ENCODE data around the gene ABHD12.

Gene ABHD12

DNA sequence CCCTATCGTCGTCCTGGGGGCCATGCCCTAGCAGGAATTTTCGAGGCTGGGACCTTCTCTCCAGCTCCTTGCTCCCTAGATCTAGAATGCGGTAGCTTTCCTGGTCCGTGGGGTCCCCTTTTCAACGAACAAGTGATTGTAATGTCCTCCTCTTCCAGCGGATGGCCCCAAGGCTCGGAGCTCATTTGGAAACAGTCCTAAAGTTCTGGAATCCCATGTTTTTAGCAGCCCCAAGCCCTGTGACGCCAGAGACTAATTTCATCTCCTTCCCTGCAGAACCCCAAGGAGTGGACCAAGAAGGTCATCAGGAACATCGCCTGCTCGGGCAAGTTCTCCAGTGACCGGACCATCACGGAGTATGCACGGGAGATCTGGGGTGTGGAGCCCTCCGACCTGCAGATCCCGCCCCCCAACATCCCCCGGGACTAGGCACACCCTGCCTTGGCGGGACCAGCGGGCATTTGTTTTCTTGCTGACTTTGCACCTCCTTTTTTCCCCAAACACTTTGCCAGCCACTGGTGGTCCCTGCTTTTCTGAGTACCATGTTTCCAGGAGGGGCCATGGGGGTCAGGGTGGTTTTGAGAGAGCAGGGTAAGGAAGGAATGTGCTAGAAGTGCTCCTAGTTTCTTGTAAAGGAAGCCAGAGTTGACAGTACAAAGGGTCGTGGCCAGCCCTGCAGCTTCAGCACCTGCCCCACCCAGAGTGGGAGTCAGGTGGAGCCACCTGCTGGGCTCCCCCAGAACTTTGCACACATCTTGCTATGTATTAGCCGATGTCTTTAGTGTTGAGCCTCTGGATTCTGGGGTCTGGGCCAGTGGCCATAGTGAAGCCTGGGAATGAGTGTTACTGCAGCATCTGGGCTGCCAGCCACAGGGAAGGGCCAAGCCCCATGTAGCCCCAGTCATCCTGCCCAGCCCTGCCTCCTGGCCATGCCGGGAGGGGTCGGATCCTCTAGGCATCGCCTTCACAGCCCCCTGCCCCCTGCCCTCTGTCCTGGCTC lies 94.2 kb downstream of the ABHD12 start:
- Histone ChIP-seq H3K23ac (ENCODE audit: low read length in 2 of 2) (no peak overlapping the region), H3K9me3 (ENCODE audit: control insufficient read depth, low read length) (no peaks in the 10 kb centered on the region), H2AK5ac (ENCODE audit: low read length, severe bottlenecking) (peak overlapping the region; percentile 23), H2BK15ac (ENCODE audit: low read depth, poor library complexity, severe bottlenecking) (no peak overlapping the region), H3K27me3 (ENCODE audit: control insufficient read depth in 1 of 2, insufficient read depth in 1 of 2, low read length in 2 of 2) (no peaks in the 10 kb centered on the region), H2BK12ac (ENCODE audit: low read length in 2 of 2) (peak overlapping the region in 1 of 2 experiments; percentile 19), H3K36me3 (ENCODE audit: control insufficient read depth in 1 of 2, insufficient read depth in 2 of 2, low read depth in 1 of 2, low read length in 2 of 2) (peaks cover 72 to 84% of the 10 kb centered on the region in 2 experiments), H2AFZ (ENCODE audit: low read depth, low read length) (no peak overlapping the region), H3K4me3 (ENCODE audit: insufficient read depth in 1 of 2, low read depth in 1 of 2, low read length in 2 of 2) (no peak overlapping the region), H4K91ac (ENCODE audit: low read length) (peak overlapping the region; percentile 77), H3K4ac (ENCODE audit: low read depth in 1 of 2, low read length in 2 of 2) (peak overlapping the region; percentile 7 to 19), H3K79me1 (replicated peaks; ENCODE audit: low read length, poor library complexity, severe bottlenecking) (peaks cover 15% of the 10 kb centered on the region), H3K14ac (ENCODE audit: low read length in 2 of 2) (no peak overlapping the region), H3K4me1 (ENCODE audit: control insufficient read depth, insufficient read depth, low read depth, low read length) (peaks cover 59% of the 10 kb centered on the region), H3K18ac (ENCODE audit: low read depth in 1 of 2, low read length in 2 of 2) (peak overlapping the region; percentile 19 to 68), H3K27ac (ENCODE audit: low read length, poor library complexity, severe bottlenecking) (peak overlapping the region; percentile 65), H4K8ac (ENCODE audit: low read length) (peak overlapping the region; percentile 53), H3K4me2 (ENCODE audit: low read length, poor library complexity, severe bottlenecking) (no peak overlapping the region), H2BK5ac (ENCODE audit: low read depth, low read length, poor library complexity, severe bottlenecking) (no peak overlapping the region), H3K9ac (ENCODE audit: low read length) (peak overlapping the region; percentile 38), H2BK120ac (ENCODE audit: low read depth, low read length) (no peak overlapping the region)
- WGBS: 94% methylated on average over 22 of the region's 24 CpGs
- no peak for DNase-seq

DNA sequence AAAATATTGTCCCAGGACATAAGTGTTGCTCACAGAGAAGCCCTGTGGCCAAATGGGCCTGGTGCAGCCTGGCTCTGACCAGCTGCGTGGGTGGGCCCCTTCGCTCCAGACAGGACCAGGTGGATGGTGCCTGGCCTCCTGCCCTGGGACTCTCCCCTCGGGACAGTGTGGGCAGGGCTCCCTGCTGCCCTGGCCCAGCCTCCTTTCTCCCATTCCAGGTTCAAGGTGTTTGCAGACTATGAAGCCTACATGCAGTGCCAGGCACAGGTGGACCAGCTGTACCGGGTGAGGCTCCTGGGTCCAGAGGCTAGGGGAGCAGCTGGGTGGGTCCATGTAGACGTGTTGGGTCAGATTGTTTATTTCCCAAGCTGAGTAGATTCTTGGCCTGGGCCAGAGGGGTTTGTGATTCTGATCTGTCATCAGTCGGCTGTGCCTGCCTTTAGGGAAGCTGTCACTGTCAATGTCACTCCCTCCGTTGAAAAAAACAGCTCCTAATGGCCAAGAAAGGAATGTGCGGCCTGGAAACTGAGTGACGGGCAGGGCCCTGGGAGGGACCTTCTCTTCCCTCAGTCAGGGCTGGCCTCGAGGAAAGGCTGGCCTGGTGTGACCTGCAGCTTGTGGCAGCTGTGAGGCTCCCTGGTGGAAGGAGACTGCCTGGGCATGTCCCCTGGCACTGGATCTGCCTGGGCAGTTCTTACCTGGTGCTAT lies 95.1 kb downstream of the ABHD12 start:
- 73% methylated on average over 10 of the region's 10 CpGs for WGBS
- DNase-seq: no peak
- H3K79me1 ChIP-seq (replicated peaks; ENCODE audit: low read length, poor library complexity, severe bottlenecking): peaks cover 23% of the 10 kb centered on the region
- H2BK5ac ChIP-seq (ENCODE audit: low read depth, low read length, poor library complexity, severe bottlenecking): no peak overlapping the region
- peaks cover 79 to 90% of the 10 kb centered on the region in 2 experiments for H3K36me3 ChIP-seq (ENCODE audit: control insufficient read depth in 1 of 2, insufficient read depth in 2 of 2, low read depth in 1 of 2, low read length in 2 of 2)
- no peak overlapping the region for H3K4me2 ChIP-seq (ENCODE audit: low read length, poor library complexity, severe bottlenecking)
- no peak overlapping the region for H3K9ac ChIP-seq (ENCODE audit: low read length)
- H3K4me1 ChIP-seq (ENCODE audit: control insufficient read depth, insufficient read depth, low read depth, low read length): peaks cover 56% of the 10 kb centered on the region
- no peak overlapping the region for H2BK120ac ChIP-seq (ENCODE audit: low read depth, low read length)
- peak overlapping the region in 1 of 2 experiments; percentile 19 for H2BK12ac ChIP-seq (ENCODE audit: low read length in 2 of 2)
- no peak overlapping the region for H3K4me3 ChIP-seq (ENCODE audit: insufficient read depth in 1 of 2, low read depth in 1 of 2, low read length in 2 of 2)
- no peak overlapping the region for H2AFZ ChIP-seq (ENCODE audit: low read depth, low read length)
- peak overlapping the region; percentile 65 for H3K27ac ChIP-seq (ENCODE audit: low read length, poor library complexity, severe bottlenecking)
- H3K14ac ChIP-seq (ENCODE audit: low read length in 2 of 2): no peak overlapping the region
- peak overlapping the region; percentile 53 for H4K8ac ChIP-seq (ENCODE audit: low read length)
- no peaks in the 10 kb centered on the region for H3K27me3 ChIP-seq (ENCODE audit: control insufficient read depth in 1 of 2, insufficient read depth in 1 of 2, low read length in 2 of 2)
- H2AK5ac ChIP-seq (ENCODE audit: low read length, severe bottlenecking): peak overlapping the region; percentile 0
- H2BK15ac ChIP-seq (ENCODE audit: low read depth, poor library complexity, severe bottlenecking): no peak overlapping the region
- H3K18ac ChIP-seq (ENCODE audit: low read depth in 1 of 2, low read length in 2 of 2): peak overlapping the region; percentile 19 to 68
- H3K4ac ChIP-seq (ENCODE audit: low read depth in 1 of 2, low read length in 2 of 2): no peak overlapping the region
- no peaks in the 10 kb centered on the region for H3K9me3 ChIP-seq (ENCODE audit: control insufficient read depth, low read length)
- H4K91ac ChIP-seq (ENCODE audit: low read length): peak overlapping the region; percentile 77
- no peak overlapping the region for H3K23ac ChIP-seq (ENCODE audit: low read length in 2 of 2)

DNA sequence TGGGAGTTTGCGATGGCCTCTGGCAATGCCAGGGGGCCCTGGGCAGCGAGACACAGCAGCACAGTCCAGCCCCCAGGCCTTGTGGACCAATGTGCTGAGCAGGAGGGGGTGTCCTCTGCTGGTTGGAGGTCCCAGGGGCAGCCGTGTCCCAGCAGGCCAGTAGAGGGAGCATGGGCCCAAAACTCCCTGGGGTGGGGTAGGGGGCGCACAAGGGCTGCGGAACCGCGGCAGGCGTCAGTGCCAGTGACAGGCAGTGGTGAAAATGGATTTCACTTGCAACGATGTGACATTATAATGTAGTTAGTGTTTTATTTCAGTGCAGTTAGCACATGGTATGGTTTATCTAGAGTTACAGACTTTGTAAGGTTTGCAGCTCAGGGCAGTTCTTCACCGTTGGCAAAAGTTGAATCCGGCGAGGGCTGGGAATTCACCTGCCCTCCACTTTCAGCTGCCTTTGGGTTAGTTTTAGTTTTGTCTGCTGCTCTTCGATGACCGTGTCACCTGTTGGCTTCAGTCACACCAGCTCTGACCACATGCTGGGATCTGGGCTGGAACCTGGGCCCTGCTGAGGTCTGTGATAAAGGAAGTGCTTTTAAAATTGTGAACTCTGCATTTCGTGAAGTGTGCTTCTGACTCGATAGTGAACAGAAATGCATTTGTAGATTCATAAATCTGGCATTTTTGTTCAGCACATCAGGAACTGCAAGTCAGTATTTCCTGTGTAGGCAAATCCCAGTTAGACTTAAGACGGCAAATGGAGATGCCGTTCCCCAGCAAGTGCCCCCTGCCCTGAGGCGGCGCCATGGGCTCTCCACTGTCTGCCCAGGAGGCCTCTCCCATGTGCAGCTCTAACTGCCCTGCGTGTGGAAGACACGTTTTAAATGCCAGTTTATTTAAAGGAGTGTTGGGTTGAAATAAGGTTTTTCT lies 95.9 kb downstream of the ABHD12 start:
- H3K9ac ChIP-seq (ENCODE audit: low read length): no peak overlapping the region
- 70% methylated on average over 22 of the region's 22 CpGs for WGBS
- H3K9me3 ChIP-seq (ENCODE audit: control insufficient read depth, low read length): no peaks in the 10 kb centered on the region
- peaks cover 48% of the 10 kb centered on the region for H3K4me1 ChIP-seq (ENCODE audit: control insufficient read depth, insufficient read depth, low read depth, low read length)
- peaks cover 82 to 93% of the 10 kb centered on the region in 2 experiments for H3K36me3 ChIP-seq (ENCODE audit: control insufficient read depth in 1 of 2, insufficient read depth in 2 of 2, low read depth in 1 of 2, low read length in 2 of 2)
- H2BK12ac ChIP-seq (ENCODE audit: low read length in 2 of 2): no peak overlapping the region
- H3K23ac ChIP-seq (ENCODE audit: low read length in 2 of 2): no peak overlapping the region
- H3K4me2 ChIP-seq (ENCODE audit: low read length, poor library complexity, severe bottlenecking): no peak overlapping the region
- H3K79me1 ChIP-seq (replicated peaks; ENCODE audit: low read length, poor library complexity, severe bottlenecking): peaks cover 28% of the 10 kb centered on the region
- peak overlapping the region; percentile 61 for H4K8ac ChIP-seq (ENCODE audit: low read length)
- H2AFZ ChIP-seq (ENCODE audit: low read depth, low read length): no peak overlapping the region
- H2BK120ac ChIP-seq (ENCODE audit: low read depth, low read length): no peak overlapping the region
- H3K27ac ChIP-seq (ENCODE audit: low read length, poor library complexity, severe bottlenecking): peak overlapping the region; percentile 65
- H3K14ac ChIP-seq (ENCODE audit: low read length in 2 of 2): no peak overlapping the region
- no peak overlapping the region for H4K91ac ChIP-seq (ENCODE audit: low read length)
- H2AK5ac ChIP-seq (ENCODE audit: low read length, severe bottlenecking): no peak overlapping the region
- H3K27me3 ChIP-seq (ENCODE audit: control insufficient read depth in 1 of 2, insufficient read depth in 1 of 2, low read length in 2 of 2): no peaks in the 10 kb centered on the region
- no peak overlapping the region for H3K4ac ChIP-seq (ENCODE audit: low read depth in 1 of 2, low read length in 2 of 2)
- H3K4me3 ChIP-seq (ENCODE audit: insufficient read depth in 1 of 2, low read depth in 1 of 2, low read length in 2 of 2): no peak overlapping the region
- no peak overlapping the region for H2BK15ac ChIP-seq (ENCODE audit: low read depth, poor library complexity, severe bottlenecking)
- H3K18ac ChIP-seq (ENCODE audit: low read depth in 1 of 2, low read length in 2 of 2): peak overlapping the region in 1 of 2 experiments; percentile 48
- DNase-seq: peak; percentile 75
- H2BK5ac ChIP-seq (ENCODE audit: low read depth, low read length, poor library complexity, severe bottlenecking): no peak overlapping the region

All from mesenchymal stem cell (in vitro differentiated cells and primary cell).